ENCODE results near the gene MYOCD. TPM values are rescaled to one million over a fixed set of nuclear protein-coding genes. Genes with fewer than 3 reads are reported as not detected.

The MYOCD gene
- polyA plus RNA-seq, 1 donor (not counting 4 experiments of a cell fraction or from before 2014, with no cell fraction given): not detected

- no peak for FAIRE-seq
- Histone ChIP-seq H3K27ac (ENCODE audit: control insufficient read depth, insufficient read depth, low read length) (no peak within 1 kb of the TSS), H3K4me2 (ENCODE audit: control insufficient read depth, extremely low read depth, insufficient read depth, low read depth, low read length) (peak within 1 kb of the TSS; percentile 74)
Observed at GRCh38 chr17:12789481-12790248, 124.0 kb downstream of the MYOCD start, which contains the start of gene ARHGAP44. Gene ARHGAP44, plus strand, starts transcription at chr17:12789498. Its CDS starts 341 bp downstream, at chr17:12789839.

DNA sequence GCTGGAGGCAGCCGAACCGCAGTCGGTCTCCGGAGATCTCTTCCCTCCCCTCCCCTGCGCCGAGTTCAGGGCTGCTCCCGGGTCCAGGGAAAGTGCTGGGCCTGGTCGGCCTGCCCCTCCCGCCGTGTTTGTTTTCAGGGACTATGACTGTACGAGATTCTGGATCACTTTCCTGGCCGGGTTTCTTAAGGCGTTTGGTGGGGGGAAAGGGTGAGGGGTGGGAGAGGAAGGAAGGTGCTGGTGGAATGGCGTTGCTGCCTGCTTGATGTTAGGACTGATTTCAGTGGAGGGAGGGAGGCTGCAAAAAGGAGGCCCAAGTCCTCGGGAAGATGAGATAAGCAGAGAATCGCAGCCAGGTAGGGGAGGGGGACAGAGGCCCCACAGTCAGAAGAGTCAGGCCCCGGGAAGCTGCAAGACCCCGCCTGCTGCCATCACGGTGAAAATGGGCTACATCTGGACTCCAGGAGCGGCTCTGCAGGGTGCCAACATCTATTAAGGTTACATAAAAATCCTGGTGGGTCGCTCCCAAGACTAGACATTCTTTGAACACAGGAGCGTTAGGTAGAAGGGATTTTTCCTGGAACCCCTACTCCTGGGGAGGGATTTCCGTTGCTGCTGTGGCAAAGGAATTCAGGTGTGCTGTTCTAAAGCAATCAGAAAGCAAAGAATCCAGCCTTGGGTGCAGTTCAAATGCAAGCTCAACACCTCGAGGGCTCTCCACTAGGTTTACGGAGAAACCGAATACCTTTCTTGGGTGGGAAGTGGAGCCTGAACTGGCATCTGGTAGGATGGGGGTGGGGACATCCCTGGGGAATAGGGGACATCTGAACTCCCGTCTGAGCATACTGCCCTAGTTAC lies 124.8 kb downstream of the MYOCD start:
- TF ChIP-seq EZH2 (IDR thresholded peaks at IDR 0.05; ENCODE audit: low read length) (no peak), CTCF (optimal IDR thresholded peaks at IDR 0.05 in 1 of 3, IDR thresholded peaks at IDR 0.05 in 1 of 3, conservative IDR thresholded peaks at IDR 0.05 in 1 of 3; ENCODE audit: extremely low read depth in 1 of 3, insufficient read depth in 2 of 3, low read length in 3 of 3) (no peak)
- Histone ChIP-seq H3K9me3 (ENCODE audit: control insufficient read depth, low read depth, low read length) (no peaks in the 10 kb centered on the region), H3K9ac (ENCODE audit: control insufficient read depth, extremely low read depth, insufficient read depth, low read length) (no peak overlapping the region), H3K36me3 (ENCODE audit: control insufficient read depth in 2 of 2, extremely low read depth in 1 of 2, insufficient read depth in 2 of 2, low read length in 2 of 2) (no peaks in the 10 kb centered on the region), H3K4me2 (ENCODE audit: control insufficient read depth, extremely low read depth, insufficient read depth, low read depth, low read length) (peak overlapping the region; percentile 74), H3K9me1 (ENCODE audit: control insufficient read depth, extremely low read depth, insufficient read depth, low read length) (no peaks in the 10 kb centered on the region), H2AFZ (ENCODE audit: control insufficient read depth, low read length) (peak overlapping the region; percentile 81), H3K4me3 (ENCODE audit: control insufficient read depth in 2 of 3, extremely low read depth in 1 of 3, insufficient read depth in 2 of 3, low read depth in 1 of 3, low read length in 3 of 3) (peak overlapping the region; percentile 49 to 64 (median 58)), H3K27me3 (ENCODE audit: control insufficient read depth, extremely low read depth, insufficient read depth, low read length) (no peaks in the 10 kb centered on the region), H3K79me2 (ENCODE audit: control insufficient read depth, insufficient read depth, low read length) (no peaks in the 10 kb centered on the region), H3K4me1 (ENCODE audit: control insufficient read depth, extremely low read depth, insufficient read depth, low read length) (peaks cover 5% of the 10 kb centered on the region), H3K27ac (ENCODE audit: control insufficient read depth, insufficient read depth, low read length) (no peak overlapping the region), H4K20me1 (ENCODE audit: control insufficient read depth, extremely low read depth, insufficient read depth, low read length) (no peaks in the 10 kb centered on the region)
- DNase-seq (ENCODE audit: low read depth, low spot score) (no peak), FAIRE-seq (no peak)
- dilution Hi-C loops (cut with MboI; ENCODE audit: extremely low pct_ligation_motif_present, low sequenced_read_pairs): no loop called here

More at GRCh38 chr17:12789481-12790248, 124.0 kb downstream of the MYOCD start, which contains the start of gene ARHGAP44:
- no peaks in the 10 kb centered on the region for H3K27me3 ChIP-seq (ENCODE audit: control insufficient read depth, extremely low read depth, insufficient read depth, low read length)
- no peaks in the 10 kb centered on the region for H3K9me1 ChIP-seq (ENCODE audit: control insufficient read depth, extremely low read depth, insufficient read depth, low read length)
- peaks cover 5% of the 10 kb centered on the region for H3K4me1 ChIP-seq (ENCODE audit: control insufficient read depth, extremely low read depth, insufficient read depth, low read length)
- H3K9me3 ChIP-seq (ENCODE audit: control insufficient read depth, low read depth, low read length): no peaks in the 10 kb centered on the region
- H3K4me3 ChIP-seq (ENCODE audit: control insufficient read depth in 2 of 3, extremely low read depth in 1 of 3, insufficient read depth in 2 of 3, low read depth in 1 of 3, low read length in 3 of 3): peak within 1 kb of the TSS; percentile 49 to 64 (median 58)
- H3K9ac ChIP-seq (ENCODE audit: control insufficient read depth, extremely low read depth, insufficient read depth, low read length): peak within 1 kb of the TSS; percentile 25
- TF ChIP-seq CTCF (optimal IDR thresholded peaks at IDR 0.05 in 1 of 3, IDR thresholded peaks at IDR 0.05 in 1 of 3, conservative IDR thresholded peaks at IDR 0.05 in 1 of 3; ENCODE audit: extremely low read depth in 1 of 3, insufficient read depth in 2 of 3, low read length in 3 of 3) (no peak), EZH2 (IDR thresholded peaks at IDR 0.05; ENCODE audit: low read length) (no peak)
- no peak for DNase-seq (ENCODE audit: low read depth, low spot score)
- dilution Hi-C loops (cut with MboI; ENCODE audit: extremely low pct_ligation_motif_present, low sequenced_read_pairs): no loop called here
- H3K79me2 ChIP-seq (ENCODE audit: control insufficient read depth, insufficient read depth, low read length): no peaks in the 10 kb centered on the region
- H4K20me1 ChIP-seq (ENCODE audit: control insufficient read depth, extremely low read depth, insufficient read depth, low read length): no peaks in the 10 kb centered on the region
- no peaks in the 10 kb centered on the region for H3K36me3 ChIP-seq (ENCODE audit: control insufficient read depth in 2 of 2, extremely low read depth in 1 of 2, insufficient read depth in 2 of 2, low read length in 2 of 2)
- peak within 1 kb of the TSS; percentile 81 for H2AFZ ChIP-seq (ENCODE audit: control insufficient read depth, low read length)
